Chondrocyte (in vitro differentiated cells): ENCODE measurements around the gene SV2C. TPM values are rescaled to one million over a fixed set of nuclear protein-coding genes. Genes with fewer than 3 reads are reported as not detected.

Source experiments
- DNase-seq: peaks from one replicate; pipeline ENCODE4 v3.0.0; 2021; ENCODE audit warnings: mixed read lengths, low spot score
- H3K27ac Mint-ChIP-seq: one replicate; pipeline ENCODE4 v1.8.0; 2021; ENCODE audit warnings: mild to moderate bottlenecking, moderate library complexity, mixed read lengths; ENCODE audit not compliant: unreplicated experiment
- H3K27me3 Mint-ChIP-seq: 2 replicates; pipeline ENCODE4 v1.8.0; 2021; ENCODE audit warnings: low read depth, mixed read lengths
- H3K36me3 Mint-ChIP-seq: 2 replicates; pipeline ENCODE4 v1.8.0; 2021; ENCODE audit warnings: low read depth, mixed read lengths
- H3K4me1 Mint-ChIP-seq: 2 replicates; pipeline ENCODE4 v1.8.0; 2021; ENCODE audit warnings: low read depth, mild to moderate bottlenecking, mixed read lengths
- H3K4me3 Mint-ChIP-seq: one replicate; pipeline ENCODE4 v1.8.0; 2021; ENCODE audit warnings: mild to moderate bottlenecking, moderate library complexity, mixed read lengths; ENCODE audit not compliant: unreplicated experiment
- H3K9me3 Mint-ChIP-seq: 2 replicates; pipeline ENCODE4 v1.8.0; 2021; ENCODE audit warnings: low read depth, mixed read lengths
- total RNA-seq: library from RNA; stranded (reverse); gene quantifications from 3 replicates; pipeline ENCODE4 v1.2.1, GENCODE V29; 2021
- TF ChIP-seq, protein P1 (sequence below): fragments of 200-600 bp; sonication (generic); IDR thresholded peaks from 2 replicates; pipeline ENCODE4 v1.5.0; 2021; ENCODE audit warnings: antibody characterized with exemption, mild to moderate bottlenecking, moderate library complexity

Gene SV2C
- total RNA-seq, 1 donor from 2014 or later = 0.02 TPM

DNA sequence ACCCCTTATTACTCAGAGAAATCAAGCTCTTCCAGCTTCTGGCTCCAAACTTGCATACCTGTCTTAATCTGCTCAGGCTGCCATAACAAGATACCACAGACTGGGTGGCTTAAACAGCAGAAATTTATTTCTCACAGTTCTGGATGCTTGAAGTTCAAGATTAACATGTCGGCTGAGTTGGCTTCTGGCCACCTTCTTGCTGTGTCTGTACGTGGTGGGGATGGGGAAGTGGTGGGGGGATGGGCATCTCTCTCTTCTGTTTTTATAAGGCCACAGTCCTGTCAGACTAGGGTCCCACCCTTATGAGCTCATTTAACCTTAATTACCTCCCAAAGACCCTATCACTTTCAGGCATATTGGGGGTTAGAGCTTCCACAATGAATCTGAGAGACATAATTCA, 140.5 kb downstream of the SV2C start:
- Mint-ChIP-seq H3K36me3 (no peaks in the 10 kb centered on the region), H3K9me3 (no peaks in the 10 kb centered on the region), H3K27ac (no peak overlapping the region), H3K4me3 (no peak overlapping the region), H3K27me3 (no peaks in the 10 kb centered on the region), H3K4me1 (no peaks in the 10 kb centered on the region)
- TF ChIP-seq, protein P1, sequence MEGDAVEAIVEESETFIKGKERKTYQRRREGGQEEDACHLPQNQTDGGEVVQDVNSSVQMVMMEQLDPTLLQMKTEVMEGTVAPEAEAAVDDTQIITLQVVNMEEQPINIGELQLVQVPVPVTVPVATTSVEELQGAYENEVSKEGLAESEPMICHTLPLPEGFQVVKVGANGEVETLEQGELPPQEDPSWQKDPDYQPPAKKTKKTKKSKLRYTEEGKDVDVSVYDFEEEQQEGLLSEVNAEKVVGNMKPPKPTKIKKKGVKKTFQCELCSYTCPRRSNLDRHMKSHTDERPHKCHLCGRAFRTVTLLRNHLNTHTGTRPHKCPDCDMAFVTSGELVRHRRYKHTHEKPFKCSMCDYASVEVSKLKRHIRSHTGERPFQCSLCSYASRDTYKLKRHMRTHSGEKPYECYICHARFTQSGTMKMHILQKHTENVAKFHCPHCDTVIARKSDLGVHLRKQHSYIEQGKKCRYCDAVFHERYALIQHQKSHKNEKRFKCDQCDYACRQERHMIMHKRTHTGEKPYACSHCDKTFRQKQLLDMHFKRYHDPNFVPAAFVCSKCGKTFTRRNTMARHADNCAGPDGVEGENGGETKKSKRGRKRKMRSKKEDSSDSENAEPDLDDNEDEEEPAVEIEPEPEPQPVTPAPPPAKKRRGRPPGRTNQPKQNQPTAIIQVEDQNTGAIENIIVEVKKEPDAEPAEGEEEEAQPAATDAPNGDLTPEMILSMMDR = no peak
- no peak for DNase-seq

DNA sequence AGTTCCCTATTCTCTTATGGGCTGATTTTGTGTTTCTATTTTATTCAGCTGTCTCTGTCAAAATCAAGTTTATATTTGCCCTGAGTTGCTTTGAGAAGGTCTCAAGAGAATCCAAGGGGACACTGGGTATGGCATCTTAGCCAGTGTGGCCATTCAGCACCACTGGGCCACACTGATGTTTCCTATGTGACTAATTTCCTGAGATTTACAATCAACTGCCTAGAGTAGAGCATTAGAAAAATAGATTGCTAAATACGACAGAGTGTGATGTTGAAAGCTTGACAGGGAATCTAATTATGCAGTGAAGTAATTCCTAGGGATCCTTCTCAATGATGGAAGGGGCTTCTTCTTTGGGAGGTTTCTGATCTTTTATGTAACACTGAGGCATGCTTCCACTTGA, 141.7 kb downstream of the SV2C start:
- H3K9me3 Mint-ChIP-seq = no peaks in the 10 kb centered on the region
- no peaks in the 10 kb centered on the region for H3K27me3 Mint-ChIP-seq
- DNase-seq = no peak
- no peak overlapping the region for H3K27ac Mint-ChIP-seq
- no peak overlapping the region for H3K4me3 Mint-ChIP-seq
- no peaks in the 10 kb centered on the region for H3K4me1 Mint-ChIP-seq
- TF ChIP-seq, protein P1 = no peak
- H3K36me3 Mint-ChIP-seq = no peaks in the 10 kb centered on the region

DNA sequence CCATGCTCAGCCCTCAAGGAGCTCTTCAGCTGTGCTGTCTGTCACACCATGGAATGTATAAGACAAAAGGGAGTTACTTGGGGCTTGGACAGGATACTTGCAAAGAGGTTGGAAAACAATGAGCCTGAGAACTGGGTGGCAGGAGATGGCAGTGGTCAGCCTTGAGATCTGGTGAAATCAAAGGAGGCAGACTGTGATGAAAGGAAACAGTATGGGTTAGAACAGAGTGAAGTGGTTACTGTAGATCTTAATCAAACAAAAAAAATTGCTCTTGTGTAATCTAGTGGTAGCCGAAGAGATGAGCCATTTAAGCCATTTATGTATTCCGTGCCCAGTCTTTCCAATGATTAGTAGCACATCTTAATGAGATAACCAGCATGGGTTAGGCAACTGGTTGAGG, 142.2 kb downstream of the SV2C start:
- Mint-ChIP-seq H3K9me3 (no peaks in the 10 kb centered on the region), H3K4me3 (no peak overlapping the region), H3K27me3 (no peaks in the 10 kb centered on the region), H3K4me1 (no peaks in the 10 kb centered on the region), H3K36me3 (no peaks in the 10 kb centered on the region), H3K27ac (no peak overlapping the region)
- TF ChIP-seq, protein P1 = no peak
- no peak for DNase-seq

DNA sequence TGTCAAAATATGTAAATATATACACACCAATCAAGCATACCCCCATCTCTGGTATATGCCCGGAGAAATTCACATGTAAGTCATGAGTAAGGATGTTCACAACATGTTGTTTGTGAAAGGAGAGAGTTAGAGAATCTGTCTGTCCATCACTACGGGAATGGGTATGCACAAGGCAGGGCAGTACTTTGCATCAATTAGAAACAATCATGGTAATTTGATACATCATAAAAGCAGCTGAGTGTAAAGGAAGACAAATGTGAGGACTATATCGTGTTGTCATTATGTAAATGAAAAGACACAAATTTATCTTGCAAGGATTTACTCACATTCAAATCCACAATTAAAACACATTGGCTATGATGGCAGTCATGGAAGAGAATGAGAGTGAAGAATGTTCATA, 146.7 kb downstream of the SV2C start:
- H3K9me3 Mint-ChIP-seq = no peaks in the 10 kb centered on the region
- no peaks in the 10 kb centered on the region for H3K27me3 Mint-ChIP-seq
- no peak overlapping the region for H3K4me3 Mint-ChIP-seq
- TF ChIP-seq, protein P1 = no peak
- H3K36me3 Mint-ChIP-seq = no peaks in the 10 kb centered on the region
- no peak for DNase-seq
- H3K4me1 Mint-ChIP-seq = peaks cover 4% of the 10 kb centered on the region
- H3K27ac Mint-ChIP-seq = no peak overlapping the region

DNA sequence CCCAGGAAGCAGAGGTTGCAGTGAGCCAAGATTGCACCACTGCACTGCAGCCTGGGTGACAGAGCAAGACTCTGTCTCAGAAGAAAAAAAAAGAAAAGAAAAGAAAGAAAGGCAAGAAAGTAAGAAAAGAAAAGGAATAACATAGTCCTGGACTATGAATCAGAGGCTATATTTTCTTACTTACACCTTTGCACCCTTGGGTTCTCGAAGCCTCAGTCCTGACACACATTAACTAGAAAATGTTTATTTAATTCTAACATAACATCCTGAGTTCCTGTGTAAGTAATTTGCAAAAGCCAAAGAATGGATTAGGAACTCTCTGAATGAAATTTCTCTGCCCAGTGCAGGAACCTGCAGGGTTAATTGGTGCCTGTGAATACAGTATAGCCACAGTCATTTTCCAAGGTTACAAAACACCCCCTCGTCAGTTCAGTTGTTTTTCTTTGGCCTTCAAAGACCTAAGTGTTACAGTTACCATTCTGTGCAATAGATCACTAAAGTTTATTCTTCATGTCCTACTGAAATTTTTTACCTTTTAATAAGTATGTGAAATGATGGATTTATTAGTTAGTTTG, 147.6 kb downstream of the SV2C start:
- no peak overlapping the region for H3K27ac Mint-ChIP-seq
- DNase-seq = no peak
- H3K36me3 Mint-ChIP-seq = no peaks in the 10 kb centered on the region
- H3K27me3 Mint-ChIP-seq = no peaks in the 10 kb centered on the region
- H3K4me3 Mint-ChIP-seq = no peak overlapping the region
- peaks cover 4% of the 10 kb centered on the region for H3K4me1 Mint-ChIP-seq
- TF ChIP-seq, protein P1 = no peak
- H3K9me3 Mint-ChIP-seq = no peaks in the 10 kb centered on the region
